HG02610 (cell line): ENCODE data around the gene ZCCHC14.

Experiments
- ATAC-seq: cut with Tn5 transposase; IDR thresholded peaks from one replicate; pipeline ENCODE4 v1.9.1; 2021; ENCODE audit warnings: mild to moderate bottlenecking, moderate library complexity; ENCODE audit not compliant: unreplicated experiment

Gene ZCCHC14

GRCh38 chr16:87458424-87458915 is 34.4 kb downstream of the ZCCHC14 start:
- no peak for ATAC-seq

- no peak for ATAC-seq
These were observed 35.0 kb downstream of the ZCCHC14 start for GRCh38 chr16:87457709-87458423.

GRCh38 chr16:87457061-87457611 is 35.7 kb downstream of the ZCCHC14 start:
- ATAC-seq: no peak

GRCh38 chr16:87454391-87454790 is 38.4 kb downstream of the ZCCHC14 start:
- no peak for ATAC-seq

GRCh38 chr16:87453326-87453725 is 39.5 kb downstream of the ZCCHC14 start:
- no peak for ATAC-seq

GRCh38 chr16:87451563-87452210 is 41.1 kb downstream of the ZCCHC14 start:
- no peak for ATAC-seq

GRCh38 chr16:87448866-87449265 is 44.0 kb downstream of the ZCCHC14 start:
- no peak for ATAC-seq

- no peak for ATAC-seq
These were observed 45.5 kb downstream of the ZCCHC14 start for GRCh38 chr16:87447323-87447722.

GRCh38 chr16:87446479-87446878 is 46.3 kb downstream of the ZCCHC14 start:
- no peak for ATAC-seq

GRCh38 chr16:87445486-87445885 is 47.3 kb downstream of the ZCCHC14 start:
- no peak for ATAC-seq

GRCh38 chr16:87443964-87444363 is 48.9 kb downstream of the ZCCHC14 start:
- no peak for ATAC-seq

- no peak for ATAC-seq
These were observed 49.8 kb downstream of the ZCCHC14 start for GRCh38 chr16:87443016-87443415.

- no peak for ATAC-seq
These were observed 50.2 kb downstream of the ZCCHC14 start for GRCh38 chr16:87442581-87442966.

GRCh38 chr16:87441886-87442580 is 50.8 kb downstream of the ZCCHC14 start:
- no peak for ATAC-seq

- ATAC-seq: no peak
These were observed 52.9 kb downstream of the ZCCHC14 start for GRCh38 chr16:87439926-87440325.

GRCh38 chr16:87438611-87438985 is 54.2 kb downstream of the ZCCHC14 start:
- no peak for ATAC-seq

GRCh38 chr16:87437911-87438610 is 54.8 kb downstream of the ZCCHC14 start:
- ATAC-seq: no peak

- no peak for ATAC-seq
These were observed 55.5 kb downstream of the ZCCHC14 start for GRCh38 chr16:87437327-87437726.

- no peak for ATAC-seq
These were observed 56.3 kb downstream of the ZCCHC14 start for GRCh38 chr16:87436225-87437172.
